ENCODE measurements around the gene CARMIL1. TPM values are rescaled to one million over a fixed set of nuclear protein-coding genes. Genes with fewer than 3 reads are reported as not detected.

Gene CARMIL1
- total RNA-seq, 1 experiment from 2014 or later, result 23.6 TPM

DNA sequence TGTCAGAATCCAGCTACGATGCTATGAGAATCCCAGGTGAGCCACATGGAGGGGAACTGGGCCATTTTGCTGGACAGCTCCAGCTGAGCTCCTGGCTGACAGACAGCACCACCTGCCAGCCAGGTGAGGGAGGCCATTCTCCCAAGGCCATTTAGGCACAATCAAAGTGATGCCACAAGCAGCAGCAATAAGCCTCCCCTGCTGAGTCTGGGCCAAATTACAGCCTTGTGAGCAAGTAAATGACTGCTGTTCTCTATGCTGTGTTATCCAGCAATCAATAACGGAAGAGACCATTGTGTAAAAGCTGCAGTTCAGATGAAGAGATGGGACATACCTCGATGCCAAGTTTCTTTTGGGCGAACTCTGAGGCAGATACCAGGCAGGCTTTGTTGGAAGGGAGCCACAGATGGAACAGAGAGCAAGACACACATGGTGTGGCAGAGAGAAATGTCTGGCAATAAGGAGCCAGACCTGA lies 358.8 kb downstream of the CARMIL1 start:
- no peaks in the 10 kb centered on the region for H3K79me2 ChIP-seq (ENCODE audit: insufficient read depth, low read length)
- H4K20me1 ChIP-seq (ENCODE audit: control insufficient read depth, insufficient read depth, insufficient read length), result no peaks in the 10 kb centered on the region
- H3K23me2 ChIP-seq (ENCODE audit: insufficient read length, low read depth, low read length, poor library complexity, severe bottlenecking), result no peaks in the 10 kb centered on the region
- Mint-ChIP-seq H3K36me3 (ENCODE audit: insufficient read depth in 1 of 3, low read depth in 3 of 3) (no peaks in the 10 kb centered on the region), H3K4me1 (peaks cover 10 to 14% of the 10 kb centered on the region in 2 experiments), H3K27me3 (ENCODE audit: low read depth) (peaks cover 44% of the 10 kb centered on the region), H3K9me3 (no peaks in the 10 kb centered on the region; a peak in 1 of 5 replicates), H3K4me3 (no peak overlapping the region), H3K27ac (no peak overlapping the region)
- no peak overlapping the region for H4K5ac ChIP-seq (ENCODE audit: insufficient read length, low read depth, low read length)
- WGBS (ENCODE audit: extremely low coverage, insufficient read length, low lambda C conversion rate), result no CpG with 5 or more reads among the region's 4 CpGs
- no peak overlapping the region for H2BK20ac ChIP-seq (ENCODE audit: low read depth, low read length, poor library complexity, severe bottlenecking)
- H4K91ac ChIP-seq (ENCODE audit: insufficient read length, low read depth, low read length), result no peak overlapping the region
- DNase-seq, result peak; percentile 71
- no peak overlapping the region for H2BK5ac ChIP-seq (ENCODE audit: insufficient read length, low read length)
- no peaks in the 10 kb centered on the region for H3K79me1 ChIP-seq (ENCODE audit: insufficient read depth, low read depth, low read length, poor library complexity, severe bottlenecking)
- no peak overlapping the region for H4K8ac ChIP-seq (replicated peaks; ENCODE audit: insufficient read length, low read depth, low read length)
- H3K4me2 ChIP-seq (ENCODE audit: insufficient read depth, insufficient read length, low read length), result no peak overlapping the region
- H2BK15ac ChIP-seq (ENCODE audit: low read depth, low read length), result no peak overlapping the region
- H3K9ac ChIP-seq (ENCODE audit: extremely low read depth, insufficient read length, low read length), result no peak overlapping the region
- H3K18ac ChIP-seq (ENCODE audit: insufficient read length, low read depth, low read length), result no peak overlapping the region
- no peak overlapping the region for H3K4ac ChIP-seq (ENCODE audit: low read depth, low read length)
- no peak overlapping the region for H2BK120ac ChIP-seq (ENCODE audit: low read depth, low read length, poor library complexity, severe bottlenecking)
- H3K14ac ChIP-seq (ENCODE audit: insufficient read depth, low read length), result no peak overlapping the region
- TF ChIP-seq, protein P1, sequence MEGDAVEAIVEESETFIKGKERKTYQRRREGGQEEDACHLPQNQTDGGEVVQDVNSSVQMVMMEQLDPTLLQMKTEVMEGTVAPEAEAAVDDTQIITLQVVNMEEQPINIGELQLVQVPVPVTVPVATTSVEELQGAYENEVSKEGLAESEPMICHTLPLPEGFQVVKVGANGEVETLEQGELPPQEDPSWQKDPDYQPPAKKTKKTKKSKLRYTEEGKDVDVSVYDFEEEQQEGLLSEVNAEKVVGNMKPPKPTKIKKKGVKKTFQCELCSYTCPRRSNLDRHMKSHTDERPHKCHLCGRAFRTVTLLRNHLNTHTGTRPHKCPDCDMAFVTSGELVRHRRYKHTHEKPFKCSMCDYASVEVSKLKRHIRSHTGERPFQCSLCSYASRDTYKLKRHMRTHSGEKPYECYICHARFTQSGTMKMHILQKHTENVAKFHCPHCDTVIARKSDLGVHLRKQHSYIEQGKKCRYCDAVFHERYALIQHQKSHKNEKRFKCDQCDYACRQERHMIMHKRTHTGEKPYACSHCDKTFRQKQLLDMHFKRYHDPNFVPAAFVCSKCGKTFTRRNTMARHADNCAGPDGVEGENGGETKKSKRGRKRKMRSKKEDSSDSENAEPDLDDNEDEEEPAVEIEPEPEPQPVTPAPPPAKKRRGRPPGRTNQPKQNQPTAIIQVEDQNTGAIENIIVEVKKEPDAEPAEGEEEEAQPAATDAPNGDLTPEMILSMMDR (conservative IDR thresholded peaks at IDR 0.05), result peak; percentile 56; the same call in 2 of the 3 replicates
- H3K4me1 ChIP-seq (ENCODE audit: insufficient read depth, low read length), result no peaks in the 10 kb centered on the region
- H3K27ac ChIP-seq (ENCODE audit: insufficient read length, low read depth, low read length), result no peak overlapping the region
- no peak overlapping the region for H3K23ac ChIP-seq (ENCODE audit: insufficient read length, low read depth, low read length)
- no peaks in the 10 kb centered on the region; the same call in 1 of the 2 replicates for H3K27me3 ChIP-seq (ENCODE audit: insufficient read depth, low read length)
- H2AK5ac ChIP-seq (ENCODE audit: insufficient read length, low read length), result no peak overlapping the region
- no peak overlapping the region for H2BK12ac ChIP-seq (ENCODE audit: insufficient read length, low read depth, low read length)
- H3K9me3 ChIP-seq (ENCODE audit: control insufficient read depth, low read depth, low read length), result no peaks in the 10 kb centered on the region
- H3K56ac ChIP-seq (ENCODE audit: insufficient read length, low read depth, low read length), result no peak overlapping the region
- H2AFZ ChIP-seq (ENCODE audit: low read length), result no peak overlapping the region
- H3T11ph ChIP-seq (ENCODE audit: low read length), result no peak overlapping the region

Measured in H9 (cell line).